Transverse colon (tissue), 3 donors: Measurements from ENCODE around the gene FCRL2.

Experiments used
- POLR2A ChIP-seq: fragments of 450-650 bp; IDR thresholded peaks from one replicate; pipeline ENCODE4 v1.6.1; 2016; ENCODE audit warnings: antibody characterized with exemption, mild to moderate bottlenecking, moderate library complexity
- POLR2AphosphoS5 ChIP-seq, 3 donors: sonication (generic); formaldehyde crosslinking; IDR thresholded peaks; one replicate each; pipeline ENCODE4 v1.6.1; 2016; ENCODE audit warnings: antibody characterized with exemption in 3 of 3

- no peak for TF ChIP-seq POLR2A
- TF ChIP-seq POLR2AphosphoS5 (IDR thresholded peaks at IDR 0.05) = no peak
Measured at GRCh38 chr1:157819215-157819614, 42.3 kb upstream of the FCRL2 start.
